GM13976 (cell line): Measurements from ENCODE around the gene TMED3.

Experiments used
- DNase-seq: peaks from one replicate; pipeline ENCODE4 v3.0.0; 2012; ENCODE audit warnings: low spot score
- in situ Hi-C: fragments of 300-500 bp; cut with MboI; formaldehyde crosslinking; loops from one replicate; pipeline ENCODE4 v1.12.0; 2022; ENCODE audit warnings: low sequenced_read_pairs, mixed read lengths, inconsistent platforms; ENCODE audit not compliant: unreplicated experiment
- TF ChIP-seq, protein P1 (sequence below): IDR thresholded peaks from 2 replicates; pipeline ENCODE4 v1.5.1; 2012; ENCODE audit warnings: borderline replicate concordance, mild to moderate bottlenecking; ENCODE audit not compliant: insufficient read depth; ENCODE audit errors: extremely low read depth, missing control alignments, control extremely low read depth

Gene TMED3

DNA sequence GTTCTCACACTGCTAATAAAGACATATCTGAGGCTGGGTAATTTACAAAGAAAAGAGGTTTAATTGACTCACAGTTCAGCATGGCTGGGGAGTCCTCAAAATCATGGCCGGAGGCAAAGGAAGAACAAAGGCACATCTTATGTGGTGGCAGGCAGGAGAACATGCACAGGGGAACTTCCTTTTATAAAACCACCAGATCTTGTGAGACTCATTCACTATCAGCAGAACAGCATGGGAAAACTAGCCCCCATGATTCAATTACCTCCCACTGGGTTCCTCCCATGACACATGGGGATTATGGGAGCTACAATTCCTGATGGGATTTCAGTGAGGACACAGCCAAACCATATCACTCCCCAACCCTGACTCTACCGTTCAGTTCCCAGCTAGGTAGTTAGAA, 61.5 kb downstream of the TMED3 start:
- in situ Hi-C loops = no loop called here
- TF ChIP-seq, protein P1, sequence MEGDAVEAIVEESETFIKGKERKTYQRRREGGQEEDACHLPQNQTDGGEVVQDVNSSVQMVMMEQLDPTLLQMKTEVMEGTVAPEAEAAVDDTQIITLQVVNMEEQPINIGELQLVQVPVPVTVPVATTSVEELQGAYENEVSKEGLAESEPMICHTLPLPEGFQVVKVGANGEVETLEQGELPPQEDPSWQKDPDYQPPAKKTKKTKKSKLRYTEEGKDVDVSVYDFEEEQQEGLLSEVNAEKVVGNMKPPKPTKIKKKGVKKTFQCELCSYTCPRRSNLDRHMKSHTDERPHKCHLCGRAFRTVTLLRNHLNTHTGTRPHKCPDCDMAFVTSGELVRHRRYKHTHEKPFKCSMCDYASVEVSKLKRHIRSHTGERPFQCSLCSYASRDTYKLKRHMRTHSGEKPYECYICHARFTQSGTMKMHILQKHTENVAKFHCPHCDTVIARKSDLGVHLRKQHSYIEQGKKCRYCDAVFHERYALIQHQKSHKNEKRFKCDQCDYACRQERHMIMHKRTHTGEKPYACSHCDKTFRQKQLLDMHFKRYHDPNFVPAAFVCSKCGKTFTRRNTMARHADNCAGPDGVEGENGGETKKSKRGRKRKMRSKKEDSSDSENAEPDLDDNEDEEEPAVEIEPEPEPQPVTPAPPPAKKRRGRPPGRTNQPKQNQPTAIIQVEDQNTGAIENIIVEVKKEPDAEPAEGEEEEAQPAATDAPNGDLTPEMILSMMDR = no peak
- DNase-seq = no peak
